Tongue (tissue), 2 donors: ENCODE data around the gene KLF13. TPM values are rescaled to one million over a fixed set of nuclear protein-coding genes. Genes with fewer than 3 reads are reported as not detected.
A peak's percentile ranks its signal among the peaks of the same experiment; 100 is the strongest.

Experiments used
- DNase-seq: peaks from one replicate; pipeline ENCODE4 v3.0.0-alpha.2; 2015
- total RNA-seq: library from RNA; depleted of rRNA; stranded (reverse); fragments of >200 nt; gene quantifications from one replicate; pipeline ENCODE4 v1.2.3, GENCODE V29; 2014

KLF13 gene
- total RNA-seq, 1 donor from 2014 or later = 37.5 TPM

DNA sequence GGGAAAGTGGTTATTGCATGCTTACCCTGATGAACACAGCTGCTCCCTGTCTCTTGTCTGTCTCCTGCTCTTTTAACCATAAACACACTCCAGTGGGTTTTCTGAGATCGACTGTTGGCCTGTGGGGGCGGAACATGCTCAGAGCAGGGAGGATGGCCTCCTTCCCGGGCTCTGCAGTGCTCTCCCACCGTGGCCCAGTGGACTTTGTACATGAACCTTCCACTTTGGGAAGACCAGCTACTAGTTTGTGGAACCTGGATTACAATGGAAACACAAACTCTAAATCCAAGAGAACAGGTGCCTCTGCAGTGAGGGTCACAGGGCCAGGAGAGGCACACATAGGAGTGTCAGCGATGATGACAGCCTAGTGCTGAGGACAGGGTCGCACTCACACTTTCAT, 56.5 kb downstream of the KLF13 start:
- no peak for DNase-seq

DNA sequence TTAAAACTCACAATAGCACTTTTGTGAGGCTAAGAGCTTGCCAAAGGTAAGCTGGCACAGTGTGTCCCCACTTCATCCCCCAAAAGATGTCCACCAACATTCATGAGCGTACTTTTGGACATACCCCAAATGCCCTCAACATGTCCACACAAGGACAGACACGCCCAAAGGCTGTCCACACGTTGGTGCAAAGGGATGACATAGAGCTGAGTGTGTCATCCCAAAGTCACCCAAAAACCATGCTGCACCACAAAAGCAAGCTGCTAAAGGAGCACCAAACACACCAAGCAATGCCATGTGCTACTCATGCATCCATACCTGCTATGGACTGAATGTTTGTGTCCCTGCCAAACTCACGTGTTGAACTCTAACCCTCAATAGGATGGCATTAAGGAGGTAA, 57.9 kb downstream of the KLF13 start:
- no peak for DNase-seq

DNA sequence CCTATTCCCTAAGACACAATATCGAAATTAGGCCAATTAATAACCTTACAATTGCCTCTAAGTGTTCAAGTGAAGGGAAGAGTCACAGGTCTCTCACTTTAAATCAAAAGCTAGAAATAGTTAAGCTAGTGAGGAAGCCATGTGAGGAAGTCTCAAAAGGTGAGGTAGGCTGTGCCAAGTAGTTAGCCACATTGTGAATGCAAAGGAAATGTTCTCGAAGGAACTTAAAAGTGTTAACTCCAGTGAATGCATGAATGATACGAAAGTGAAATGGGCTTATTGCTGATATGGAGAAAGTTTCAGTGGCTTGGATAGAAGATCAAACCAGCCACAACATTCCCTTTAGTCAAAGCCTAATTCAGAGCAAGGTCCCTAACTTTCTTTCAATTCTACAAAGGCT, 59.1 kb downstream of the KLF13 start:
- no peak for DNase-seq

DNA sequence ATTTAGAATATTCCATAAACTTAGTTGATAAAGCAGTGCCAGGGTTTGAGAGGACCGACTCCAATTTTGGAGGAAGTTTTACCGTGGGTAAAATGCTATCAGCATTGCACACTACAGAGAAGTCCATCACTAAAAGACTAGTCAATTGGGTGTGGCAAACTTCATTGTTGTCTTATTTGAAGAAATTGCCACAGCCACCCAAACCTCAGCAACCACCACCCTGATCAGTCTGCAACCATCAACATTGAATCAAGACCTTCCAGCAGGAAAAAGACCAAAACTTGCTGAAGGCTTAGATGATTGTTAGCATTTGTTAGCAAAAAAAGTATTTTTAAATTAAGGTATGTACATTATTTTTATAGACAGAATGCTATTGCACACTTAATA, 60.5 kb downstream of the KLF13 start:
- DNase-seq = no peak

DNA sequence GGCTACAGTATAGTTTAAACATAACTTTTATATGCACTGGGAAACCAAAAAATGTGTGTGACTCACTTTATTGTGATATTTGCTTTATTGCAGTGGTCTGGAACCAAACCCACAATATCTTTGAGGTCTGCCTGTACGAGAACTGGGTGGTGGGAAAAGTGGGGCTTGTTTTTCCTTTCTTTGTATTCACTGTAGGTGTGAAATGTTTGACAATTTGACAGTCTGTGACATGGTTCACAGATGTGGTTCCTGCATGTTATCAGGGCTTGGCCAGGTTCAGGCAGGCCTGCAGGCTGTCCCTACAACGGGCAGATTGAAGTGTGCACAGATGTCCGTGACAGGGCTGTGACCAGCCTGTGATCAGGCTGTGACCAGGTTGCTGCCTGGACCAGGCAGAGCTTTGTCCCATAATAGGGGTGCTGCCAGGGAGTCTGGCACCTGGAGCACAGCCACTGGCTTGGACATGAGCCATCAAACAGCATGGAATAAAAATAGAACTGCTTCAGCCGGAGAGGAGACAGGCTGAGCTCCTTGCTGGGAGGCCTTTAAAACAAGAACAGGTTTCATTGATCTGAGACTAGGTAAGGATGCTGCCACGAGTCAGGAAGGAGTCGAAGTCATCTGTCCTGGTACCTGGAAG, 61.0 kb downstream of the KLF13 start:
- peak; percentile 59 for DNase-seq

DNA sequence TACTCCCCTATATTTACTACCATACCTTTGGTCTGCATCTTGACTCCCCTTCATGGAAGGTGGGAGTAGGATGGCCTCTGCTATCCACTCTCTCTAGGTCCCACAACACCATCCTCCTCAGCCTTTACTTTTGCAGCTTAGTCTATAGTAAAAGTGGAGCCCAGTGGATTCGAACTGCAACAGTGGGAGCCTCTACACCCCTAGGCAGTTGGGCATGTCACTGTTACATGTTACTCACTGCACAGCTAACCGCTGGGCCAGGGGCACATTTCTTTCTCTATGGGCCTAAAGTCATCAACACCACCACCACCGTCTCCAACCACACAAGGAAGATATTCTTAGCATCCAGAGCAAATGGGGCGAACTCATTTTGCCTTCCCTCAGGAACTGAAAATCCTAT, 62.9 kb downstream of the KLF13 start:
- no peak for DNase-seq

DNA sequence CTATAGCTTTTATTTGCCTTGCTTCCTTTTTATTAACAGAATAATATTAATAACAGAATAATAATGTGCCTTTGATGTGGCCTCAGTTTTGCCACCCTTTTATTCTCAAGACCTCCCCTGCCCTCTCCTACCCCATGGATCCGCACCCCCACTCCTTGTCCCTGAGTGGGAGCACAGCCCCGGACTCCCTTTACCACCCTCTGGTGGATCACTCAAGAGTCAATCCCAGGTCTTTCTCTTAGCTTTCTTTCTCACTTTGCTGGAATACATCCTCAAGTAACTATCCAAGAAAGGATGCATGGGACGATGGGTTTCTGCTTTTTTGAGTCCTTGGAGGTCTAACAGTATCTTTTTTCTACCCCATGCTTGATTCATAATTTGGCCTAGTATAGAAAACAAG, 63.4 kb downstream of the KLF13 start:
- DNase-seq = no peak

DNA sequence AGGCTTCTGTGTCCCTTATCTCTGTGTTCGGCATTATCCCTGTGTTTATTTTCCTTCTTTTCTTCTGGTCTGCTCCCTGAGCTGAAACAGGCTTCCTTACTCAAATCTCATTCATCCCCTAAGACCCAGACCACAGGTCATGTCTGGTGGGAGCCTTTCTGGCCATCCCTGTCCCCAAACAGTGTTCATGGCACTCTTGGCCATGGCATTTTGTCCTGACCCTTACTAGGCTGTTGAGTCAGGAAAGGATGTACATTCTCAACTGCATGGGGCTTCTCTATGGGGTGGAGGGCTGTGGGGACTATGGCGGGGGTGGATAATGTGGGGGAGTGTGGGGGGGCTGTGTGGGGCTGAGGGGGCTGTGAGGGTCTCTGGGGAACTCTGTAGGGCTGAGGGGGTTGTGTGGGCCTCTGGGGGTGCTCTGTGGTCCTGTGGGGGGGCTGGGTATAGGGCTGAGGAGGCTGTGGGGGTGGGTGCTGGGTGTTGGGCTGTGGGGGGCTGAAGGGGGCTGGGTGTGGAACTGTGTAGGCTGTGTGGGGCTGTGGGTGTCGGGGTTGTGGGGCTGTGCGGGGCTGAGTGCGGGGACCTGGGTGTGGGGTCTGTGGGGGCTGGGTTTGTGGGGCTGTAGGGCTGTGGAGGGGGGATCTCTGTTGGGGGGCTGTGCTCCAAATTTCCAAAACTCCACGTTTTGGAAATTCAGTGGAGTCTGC, 64.3 kb downstream of the KLF13 start:
- no peak for DNase-seq

DNA sequence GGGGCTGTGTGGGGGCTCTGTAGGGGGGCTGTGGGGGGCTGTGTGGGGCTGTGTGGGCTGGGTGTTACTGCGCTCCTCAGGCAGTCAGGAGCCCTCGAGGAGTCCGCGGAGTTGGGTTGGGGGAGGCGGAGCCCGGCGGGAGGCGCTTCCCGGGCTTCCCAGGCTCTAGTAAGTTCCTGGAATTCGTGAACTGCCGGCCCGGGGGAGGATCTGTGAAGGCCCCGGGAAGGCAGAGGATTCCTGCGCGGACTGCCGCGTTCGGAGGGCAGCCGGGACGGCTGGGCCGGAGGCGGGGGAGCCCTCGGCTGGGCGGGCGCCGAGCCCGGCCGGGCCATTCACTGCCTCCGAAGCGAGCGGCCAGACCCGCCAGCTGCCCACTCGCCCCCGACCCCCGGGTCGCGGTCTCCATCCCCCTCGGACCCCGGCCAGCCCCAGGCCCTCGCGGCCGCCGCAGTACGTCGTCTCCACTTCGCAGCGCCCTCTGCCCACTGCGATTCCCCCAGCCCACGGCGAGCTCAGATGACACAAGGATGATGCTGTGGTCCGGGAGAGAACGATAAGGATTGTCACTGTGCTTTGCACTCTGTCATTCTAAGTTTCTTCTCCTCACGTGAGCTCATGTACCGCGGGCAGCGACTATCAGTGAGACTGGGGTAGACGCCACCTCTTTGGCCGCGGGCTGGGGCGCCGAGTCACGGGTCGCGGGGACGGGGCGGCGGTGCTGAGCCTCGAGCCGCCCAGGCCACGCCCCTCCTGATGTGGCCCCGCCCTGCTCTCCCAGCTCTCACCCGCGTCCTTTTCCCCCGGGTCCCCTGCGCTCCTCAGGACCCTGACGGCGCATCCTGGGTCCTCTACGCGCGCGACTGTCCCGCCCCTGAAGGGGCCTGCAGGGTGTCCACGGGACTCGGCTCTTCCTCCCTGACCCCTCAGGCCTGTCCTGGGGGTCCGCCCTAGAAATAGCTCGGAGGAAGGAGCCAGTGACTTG, 65.3 kb downstream of the KLF13 start:
- DNase-seq = peak; percentile 70

DNA sequence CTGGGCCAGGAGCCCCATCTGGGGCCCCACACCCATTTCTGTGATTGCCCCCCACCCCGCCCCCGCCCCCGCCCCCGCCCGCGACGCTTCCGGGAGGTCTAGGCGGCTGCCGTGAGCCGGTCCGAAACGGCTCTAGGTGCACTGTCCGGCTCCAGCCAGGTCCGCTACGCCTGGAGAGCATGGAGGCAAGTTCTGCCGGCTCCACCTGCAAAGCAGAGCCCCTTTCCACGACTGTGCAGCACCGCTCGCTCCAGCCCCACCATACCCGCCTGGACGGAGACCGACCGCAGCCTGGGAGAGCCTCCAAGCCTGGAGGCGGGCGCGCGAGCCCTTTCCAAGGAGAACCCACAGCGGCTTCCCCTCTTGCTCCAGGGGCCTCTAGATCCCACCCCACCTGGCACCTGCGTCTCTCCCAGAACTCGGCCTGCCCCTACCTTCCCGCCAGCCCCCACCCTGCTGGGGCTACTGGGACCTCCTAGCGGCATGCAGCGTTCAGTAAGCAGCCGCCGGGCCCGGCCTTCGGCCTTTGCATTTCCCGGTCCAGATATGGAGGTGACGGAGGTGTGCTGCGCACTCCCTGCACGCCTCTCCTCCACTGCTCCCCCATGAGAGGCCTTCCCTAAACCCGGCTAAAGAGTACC, 66.2 kb downstream of the KLF13 start:
- no peak for DNase-seq

DNA sequence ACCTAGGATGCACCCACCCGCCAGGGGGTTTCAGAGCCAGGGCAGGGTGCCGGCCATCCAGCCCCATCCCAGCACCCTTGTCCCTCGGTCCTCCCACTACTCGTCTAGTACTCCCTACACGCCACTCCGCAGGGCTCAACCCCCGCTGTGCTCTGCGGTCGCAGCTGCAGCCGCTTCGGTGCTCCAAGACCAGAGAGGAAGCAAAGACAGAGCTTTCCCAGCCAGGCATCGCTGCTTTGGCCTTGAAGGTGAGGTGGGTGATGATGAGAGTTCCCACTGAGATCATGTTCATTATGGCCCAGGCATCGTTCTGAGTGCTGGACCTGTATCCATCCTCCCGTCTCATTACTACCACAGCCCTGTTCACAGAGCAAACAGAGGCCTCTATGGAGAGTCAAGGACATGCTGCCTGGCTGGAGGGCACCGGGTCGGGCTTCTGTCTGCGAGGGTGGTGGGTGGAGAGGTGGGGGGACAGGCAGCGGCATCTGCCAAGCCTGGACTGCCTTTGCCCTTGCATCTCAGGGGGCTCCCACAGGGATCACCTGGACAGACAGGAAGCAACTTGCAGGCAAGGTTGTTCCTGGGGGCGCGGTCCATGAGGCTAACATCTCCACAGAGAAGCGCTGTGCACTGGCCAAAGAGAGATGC, 66.9 kb downstream of the KLF13 start:
- no peak for DNase-seq

DNA sequence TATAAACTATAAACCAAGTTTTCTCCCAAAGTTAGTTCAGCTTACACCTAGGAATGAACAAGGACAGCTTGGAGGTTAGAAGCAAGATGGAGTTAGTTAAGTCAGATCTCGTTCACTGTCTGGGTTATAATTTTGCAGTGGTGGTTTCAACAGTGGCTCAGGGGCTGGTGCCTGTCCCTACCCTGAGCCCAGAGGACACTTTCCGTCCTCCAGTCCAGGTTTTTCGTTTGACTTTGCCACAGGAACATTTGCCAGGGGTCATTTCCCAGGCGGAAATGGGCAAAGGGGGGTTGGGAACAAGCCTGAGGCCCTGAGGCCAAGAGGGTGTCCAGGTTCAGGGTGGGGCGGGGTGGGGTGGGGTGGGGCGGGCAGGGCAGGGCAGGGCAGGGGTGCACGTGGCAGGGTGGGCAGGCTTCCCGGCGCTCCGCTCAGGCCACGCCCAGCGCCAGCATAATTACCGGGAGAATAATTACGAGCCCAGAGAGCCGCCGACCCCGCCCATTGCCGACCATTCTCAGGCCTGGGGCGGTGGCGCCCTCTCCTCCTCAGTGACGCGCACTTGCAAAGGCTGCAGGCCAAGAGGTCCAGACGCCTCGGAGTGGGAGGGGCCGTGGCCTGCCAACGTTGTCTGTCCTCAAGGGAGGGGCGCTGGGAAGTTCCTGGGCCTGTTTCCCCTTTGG, 70.4 kb downstream of the KLF13 start:
- peak; percentile 76 for DNase-seq

DNA sequence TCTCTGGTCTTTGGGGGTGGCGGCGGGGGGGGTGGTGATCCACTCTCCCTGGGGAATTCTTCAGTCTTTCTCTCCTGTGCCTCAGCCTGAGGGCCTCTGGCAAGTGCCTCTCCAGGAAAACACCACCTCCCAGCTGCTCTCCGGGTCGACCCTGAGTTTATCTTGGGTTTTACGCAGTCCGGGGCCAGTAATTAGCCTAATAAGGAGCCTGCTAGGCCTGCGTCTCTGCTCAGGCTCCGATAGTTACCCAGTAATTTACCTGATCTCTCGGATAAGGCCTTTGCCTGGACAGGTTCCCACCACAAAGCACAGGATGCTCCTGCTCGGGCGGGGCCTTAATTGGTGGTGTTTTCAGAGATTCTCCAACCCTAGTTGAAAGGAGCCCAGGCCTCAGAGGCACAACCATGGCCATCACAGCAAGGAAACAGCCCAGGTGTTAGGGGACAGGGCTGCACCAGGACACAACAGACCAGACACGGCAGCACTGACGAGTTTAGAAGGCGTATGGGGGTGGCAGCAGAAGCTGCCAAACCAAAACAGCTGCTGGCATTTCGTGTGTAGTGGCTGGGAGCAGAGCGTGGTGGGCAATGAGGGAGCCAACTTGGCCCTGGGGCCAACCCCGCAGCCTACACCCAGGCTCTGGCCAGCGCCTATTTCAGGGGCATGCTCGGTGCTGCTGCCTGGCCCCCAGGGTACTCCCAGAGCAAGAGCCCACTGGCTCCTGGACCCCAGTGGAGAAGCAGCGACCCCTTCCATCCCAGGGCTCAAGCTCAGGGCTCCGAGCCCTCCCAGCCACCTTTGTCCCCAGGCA, 71.4 kb downstream of the KLF13 start:
- DNase-seq = peak; percentile 60

DNA sequence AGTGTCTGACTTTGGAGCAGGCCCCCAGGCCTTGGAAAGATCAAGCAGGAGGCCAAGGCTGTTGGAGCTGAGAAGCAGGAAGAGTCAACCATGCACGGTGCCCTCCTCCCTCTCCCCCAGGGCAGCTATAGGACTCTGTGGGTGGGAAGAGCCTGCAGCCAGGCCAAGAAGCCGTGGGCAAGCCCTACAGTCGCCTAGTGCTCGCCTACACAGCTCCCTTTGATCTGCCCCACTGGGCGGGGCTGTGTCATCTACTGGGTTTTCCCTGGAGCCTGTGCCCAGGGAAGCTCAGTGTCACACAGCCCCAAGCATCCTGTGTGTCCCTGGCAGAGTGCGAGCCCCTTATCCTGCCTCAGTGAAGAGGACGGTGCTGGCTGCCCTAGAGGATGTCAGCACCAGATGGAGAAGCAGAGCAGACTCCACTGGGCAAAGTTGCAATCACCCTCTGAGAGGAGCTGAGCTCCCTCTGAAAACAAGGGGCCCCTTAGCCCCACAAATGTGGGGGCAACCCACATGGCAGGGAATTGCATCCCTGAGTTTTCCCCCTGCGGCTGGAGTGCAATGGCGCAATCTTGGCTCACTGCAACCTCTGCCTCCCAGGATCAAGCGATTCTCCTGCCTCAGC, 72.2 kb downstream of the KLF13 start:
- DNase-seq = no peak

DNA sequence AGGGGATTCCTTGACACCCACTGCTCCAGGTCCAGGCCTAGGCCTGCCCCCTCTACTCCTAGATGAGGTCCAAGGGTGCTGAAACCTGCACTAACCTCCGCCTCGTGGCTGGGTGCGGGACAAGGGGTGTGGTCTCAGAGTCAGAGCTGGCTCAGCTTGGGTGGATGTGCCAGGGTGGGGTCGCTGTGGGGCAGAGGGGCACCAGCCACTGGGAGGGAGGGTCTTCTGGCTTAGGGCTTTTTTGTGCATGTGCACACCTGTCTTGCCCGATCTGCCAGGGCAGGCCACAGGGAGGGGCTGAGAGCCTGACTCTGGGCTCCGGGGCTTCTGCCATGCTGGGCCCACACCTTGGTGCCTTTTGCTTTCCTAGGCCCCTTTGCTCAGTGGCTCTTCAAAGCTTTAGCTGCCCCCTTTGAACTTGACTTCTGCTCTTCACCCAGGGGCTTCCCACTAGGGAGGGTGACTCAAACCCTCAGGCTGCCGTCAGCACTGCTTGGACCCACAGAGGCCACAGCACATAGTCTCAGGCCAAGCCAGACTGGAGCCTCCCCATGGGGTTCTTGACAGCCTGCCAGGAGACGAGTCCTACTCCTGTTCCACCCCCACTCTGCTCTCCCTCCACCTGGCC, 73.0 kb downstream of the KLF13 start:
- DNase-seq = no peak

DNA sequence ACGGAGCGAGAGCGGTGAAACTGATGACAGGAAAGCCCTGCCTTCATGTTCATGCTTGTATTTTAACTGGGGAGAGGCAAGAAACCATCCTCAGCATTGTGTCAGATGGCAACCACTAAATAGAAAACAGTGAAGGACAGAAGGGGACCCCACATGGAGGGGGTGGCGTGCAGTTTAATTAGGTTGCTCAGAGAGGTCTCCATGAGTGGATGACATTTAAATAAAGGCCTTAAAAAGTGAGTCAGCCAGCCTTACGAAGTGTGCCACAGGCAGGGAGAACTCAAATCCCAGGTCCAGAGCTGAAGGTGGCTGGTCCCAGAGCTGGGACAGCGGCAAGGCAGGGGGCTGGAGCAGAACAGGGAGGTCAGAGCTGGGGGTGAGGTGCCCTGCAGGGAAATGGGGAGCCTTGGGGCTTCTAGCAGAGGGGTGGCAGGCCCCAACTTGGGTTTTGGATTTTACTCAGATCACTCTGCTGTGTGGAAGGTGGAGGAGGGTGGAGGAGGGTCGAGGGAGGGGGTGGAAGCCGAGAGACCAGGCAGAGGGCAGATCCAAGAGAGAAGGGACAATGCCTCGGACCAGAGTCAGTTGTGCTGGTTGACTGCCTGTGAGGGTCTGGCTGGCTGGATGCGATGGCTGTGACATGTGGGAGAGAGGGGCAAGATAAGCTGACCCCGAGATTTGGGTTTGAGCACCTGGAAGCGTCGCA, 73.7 kb downstream of the KLF13 start:
- DNase-seq = no peak

DNA sequence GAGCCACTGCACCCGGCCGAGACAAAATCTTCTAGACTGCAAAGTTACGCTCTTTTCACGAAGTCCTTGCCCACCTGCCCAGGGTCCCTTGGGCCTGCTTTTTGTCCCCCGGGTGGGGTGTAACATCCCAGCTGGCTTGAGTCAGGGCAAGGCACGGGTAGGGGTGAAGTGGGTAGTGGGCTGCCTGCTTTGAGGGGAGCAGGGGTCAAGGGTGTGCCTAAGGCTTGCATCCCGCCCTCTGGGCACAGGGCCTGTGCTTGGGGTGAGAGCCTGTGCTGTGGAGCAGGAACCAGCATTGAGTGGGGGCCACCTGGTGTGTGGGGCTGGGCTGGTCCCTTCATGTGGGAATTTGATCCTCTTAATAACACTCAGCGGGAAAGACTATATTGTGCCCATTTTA, 74.6 kb downstream of the KLF13 start:
- no peak for DNase-seq

DNA sequence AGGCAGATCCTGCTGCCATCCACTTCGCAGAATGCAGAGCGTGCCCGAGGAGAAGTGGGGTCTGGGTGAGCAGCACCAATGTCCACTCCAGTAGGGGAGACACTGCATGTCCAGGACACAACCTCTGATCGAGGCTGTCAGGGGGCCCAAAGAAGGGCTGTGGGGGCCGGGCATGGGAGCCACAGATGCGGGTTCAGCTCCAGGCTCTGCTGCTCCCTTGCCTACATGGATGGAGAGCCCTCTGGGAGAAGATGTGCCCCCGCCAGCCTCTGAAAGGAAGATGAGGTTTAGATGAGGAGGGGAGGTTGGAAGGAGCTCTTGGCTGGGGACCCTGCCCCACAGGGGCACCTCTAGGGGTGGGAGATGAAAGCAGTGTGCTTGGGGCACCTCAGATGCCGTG, 75.4 kb downstream of the KLF13 start:
- no peak for DNase-seq

DNA sequence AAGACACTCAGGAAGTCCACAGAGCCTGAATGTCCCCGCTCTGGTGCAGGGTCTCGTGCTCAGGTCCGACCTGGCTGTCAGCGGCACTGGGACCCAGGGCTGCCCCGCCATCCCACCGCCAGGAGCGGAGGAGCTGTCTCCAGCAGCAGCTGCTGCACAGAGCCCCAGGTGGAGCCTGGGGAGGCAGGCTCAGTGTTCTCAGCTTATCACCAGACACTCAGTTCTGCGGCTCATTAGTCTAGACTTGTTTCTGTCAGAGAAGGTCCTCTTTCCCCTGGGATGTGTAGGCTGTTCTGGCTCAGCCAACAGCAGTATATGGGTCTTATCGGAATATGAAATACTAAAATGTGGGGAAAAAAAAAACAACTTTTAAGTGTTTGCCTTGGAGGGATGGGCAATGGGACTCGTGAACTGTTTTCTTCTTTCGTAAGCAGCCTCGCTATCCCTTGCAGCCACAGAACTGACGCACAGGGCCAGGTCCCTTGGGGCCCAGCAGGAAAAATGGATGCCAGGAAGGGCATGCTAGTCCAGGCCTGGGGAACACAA, 75.9 kb downstream of the KLF13 start:
- no peak for DNase-seq
